ENCODE data around the gene TUBB1. TPM values are rescaled to one million over a fixed set of nuclear protein-coding genes. Genes with fewer than 3 reads are reported as not detected.

Gene TUBB1
- total and polyA plus RNA-seq, 2 of the 13 experiments (the other 11 are each of a cell fraction or from before 2014, with no cell fraction given) = 0.11 to 57.6 TPM

- peak; percentile 82 for TF ChIP-seq ZNF687 (CRISPR knock-in tag; IDR thresholded peaks at IDR 0.05)
- TF ChIP-seq ZNF451 (CRISPR knock-in tag; IDR thresholded peaks at IDR 0.05) = 0 out of 2 replicates have a peak, but pooled peaks have one; percentile 47
- no peak for TF ChIP-seq ZNF232 (CRISPR knock-in tag; IDR thresholded peaks at IDR 0.05; ENCODE audit: borderline replicate concordance)
- peak; percentile 52; the same call in 1 of the 2 replicates for TF ChIP-seq SAP130 (CRISPR knock-in tag; IDR thresholded peaks at IDR 0.05; ENCODE audit: low read depth)
- no peak for TF ChIP-seq KDM1A (CRISPR knock-in tag; IDR thresholded peaks at IDR 0.05)
- TF ChIP-seq WIZ (CRISPR knock-in tag; IDR thresholded peaks at IDR 0.05) = peak; percentile 82; the same call in 1 of the 2 replicates
- peak; percentile 29; the same call in 1 of the 2 replicates for TF ChIP-seq RXRB (CRISPR knock-in tag; IDR thresholded peaks at IDR 0.05; ENCODE audit: borderline replicate concordance)
- TF ChIP-seq HNRNPL (IDR thresholded peaks at IDR 0.05; ENCODE audit: low read depth, low read length) = 0 out of 2 replicates have a peak, but pooled peaks have one; percentile 19
- TF ChIP-seq SOX6 (IDR thresholded peaks at IDR 0.05) = no peak
- TF ChIP-seq SOX6 (CRISPR knock-in tag; IDR thresholded peaks at IDR 0.05) = peak; percentile 17; the same call in 1 of the 2 replicates
- TF ChIP-seq IRF9 (CRISPR knock-in tag; IDR thresholded peaks at IDR 0.05; ENCODE audit: borderline replicate concordance) = peak; percentile 60
- 0 out of 2 replicates have a peak, but pooled peaks have one; percentile 55 for TF ChIP-seq ZNF414 (CRISPR knock-in tag; IDR thresholded peaks at IDR 0.05)
- peak; percentile 24; the same call in 1 of the 2 replicates for TF ChIP-seq NR0B2 (CRISPR knock-in tag; IDR thresholded peaks at IDR 0.05)
- 0 out of 2 replicates have a peak, but pooled peaks have one; percentile 7 for TF ChIP-seq HNF4G (IDR thresholded peaks at IDR 0.05; ENCODE audit: borderline replicate concordance, low read depth, low read length)
- TF ChIP-seq HNF4G (CRISPR knock-in tag; IDR thresholded peaks at IDR 0.05; ENCODE audit: borderline replicate concordance, low read depth) = no peak
- no peak for TF ChIP-seq KLF16 (CRISPR knock-in tag; IDR thresholded peaks at IDR 0.05)
- TF ChIP-seq NR2F6 (IDR thresholded peaks at IDR 0.05) = no peak
- peak; percentile 36; the same call in 1 of the 2 replicates for TF ChIP-seq NR2F6 (CRISPR knock-in tag; IDR thresholded peaks at IDR 0.05)
- 0 out of 2 replicates have a peak, but pooled peaks have one; percentile 31 for TF ChIP-seq ZNF580 (CRISPR knock-in tag; IDR thresholded peaks at IDR 0.05; ENCODE audit: borderline replicate concordance, low read depth)
- TF ChIP-seq CBX2 (IDR thresholded peaks at IDR 0.05; ENCODE audit: low read depth, low read length) = no peak
- TF ChIP-seq CBX2 (CRISPR knock-in tag; IDR thresholded peaks at IDR 0.05; ENCODE audit: low read depth) = no peak
- no peak for TF ChIP-seq ZNF30 (CRISPR knock-in tag; IDR thresholded peaks at IDR 0.05)
- peak; percentile 17; the same call in 1 of the 2 replicates for TF ChIP-seq BCL6 (CRISPR knock-in tag; IDR thresholded peaks at IDR 0.05)
Observed at GRCh38 chr20:59002874-59003399, 16.3 kb upstream of the TUBB1 start (continued).
